ENCODE results near the gene KLHL29. TPM values are rescaled to one million over a fixed set of nuclear protein-coding genes. Genes with fewer than 3 reads are reported as not detected.

KLHL29 gene
- total and polyA plus RNA-seq, 4 donors = 0.29 to 2.3 (median 0.68) TPM

- Histone ChIP-seq H3K36me3 (ENCODE audit: control insufficient read depth in 4 of 4, insufficient read depth in 3 of 4, low read depth in 1 of 4, low read length in 3 of 4) (no peaks in the 10 kb centered on the region), H3K9ac (ENCODE audit: low read depth in 1 of 2, low read length in 2 of 2) (no peak overlapping the region), H3K4me3 (ENCODE audit: low read depth in 1 of 3, low read length in 3 of 3) (no peak overlapping the region), H3K27me3 (ENCODE audit: control insufficient read depth in 4 of 4, insufficient read depth in 4 of 4, low read length in 3 of 4) (no peaks in the 10 kb centered on the region), H3K4me1 (ENCODE audit: control insufficient read depth in 4 of 4, insufficient read depth in 4 of 4, low read length in 3 of 4) (peaks cover 0 to 2% (median 0%) of the 10 kb centered on the region in 4 donors), H3K27ac (ENCODE audit: low read depth in 1 of 2, low read length in 2 of 2) (no peak overlapping the region), H3K9me3 (ENCODE audit: control insufficient read depth in 4 of 4, low read length in 3 of 4) (no peaks in the 10 kb centered on the region)
- TF ChIP-seq, protein P1, sequence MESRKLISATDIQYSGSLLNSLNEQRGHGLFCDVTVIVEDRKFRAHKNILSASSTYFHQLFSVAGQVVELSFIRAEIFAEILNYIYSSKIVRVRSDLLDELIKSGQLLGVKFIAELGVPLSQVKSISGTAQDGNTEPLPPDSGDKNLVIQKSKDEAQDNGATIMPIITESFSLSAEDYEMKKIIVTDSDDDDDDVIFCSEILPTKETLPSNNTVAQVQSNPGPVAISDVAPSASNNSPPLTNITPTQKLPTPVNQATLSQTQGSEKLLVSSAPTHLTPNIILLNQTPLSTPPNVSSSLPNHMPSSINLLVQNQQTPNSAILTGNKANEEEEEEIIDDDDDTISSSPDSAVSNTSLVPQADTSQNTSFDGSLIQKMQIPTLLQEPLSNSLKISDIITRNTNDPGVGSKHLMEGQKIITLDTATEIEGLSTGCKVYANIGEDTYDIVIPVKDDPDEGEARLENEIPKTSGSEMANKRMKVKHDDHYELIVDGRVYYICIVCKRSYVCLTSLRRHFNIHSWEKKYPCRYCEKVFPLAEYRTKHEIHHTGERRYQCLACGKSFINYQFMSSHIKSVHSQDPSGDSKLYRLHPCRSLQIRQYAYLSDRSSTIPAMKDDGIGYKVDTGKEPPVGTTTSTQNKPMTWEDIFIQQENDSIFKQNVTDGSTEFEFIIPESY (IDR thresholded peaks at IDR 0.05) = no peak
- TF ChIP-seq, protein P2, sequence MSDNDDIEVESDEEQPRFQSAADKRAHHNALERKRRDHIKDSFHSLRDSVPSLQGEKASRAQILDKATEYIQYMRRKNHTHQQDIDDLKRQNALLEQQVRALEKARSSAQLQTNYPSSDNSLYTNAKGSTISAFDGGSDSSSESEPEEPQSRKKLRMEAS (IDR thresholded peaks at IDR 0.05) = no peak
- TF ChIP-seq FOXA2 (IDR thresholded peaks at IDR 0.05) (no peak), CTCF (IDR thresholded peaks at IDR 0.05; ENCODE audit: low read depth, low read length, missing input control) (no peak), HNF4G (IDR thresholded peaks at IDR 0.05) (no peak), RXRA (IDR thresholded peaks at IDR 0.05) (no peak)
- DNase-seq (ENCODE audit: low spot score) = no peak
- WGBS = 94% methylated on average over 28 of the region's 28 CpGs
Measured at GRCh38 chr2:23692851-23693605, 308.0 kb downstream of the KLHL29 start.

GRCh38 chr2:23693606-23693951 lies 308.6 kb downstream of the KLHL29 start:
- Histone ChIP-seq H3K9ac (ENCODE audit: low read depth in 1 of 2, low read length in 2 of 2) (no peak overlapping the region), H3K36me3 (ENCODE audit: control insufficient read depth in 4 of 4, insufficient read depth in 3 of 4, low read depth in 1 of 4, low read length in 3 of 4) (no peaks in the 10 kb centered on the region), H3K4me1 (ENCODE audit: control insufficient read depth in 4 of 4, insufficient read depth in 4 of 4, low read length in 3 of 4) (peaks cover 0 to 2% (median 0%) of the 10 kb centered on the region in 4 donors), H3K27ac (ENCODE audit: low read depth in 1 of 2, low read length in 2 of 2) (no peak overlapping the region), H3K9me3 (ENCODE audit: control insufficient read depth in 4 of 4, low read length in 3 of 4) (no peaks in the 10 kb centered on the region), H3K27me3 (ENCODE audit: control insufficient read depth in 4 of 4, insufficient read depth in 4 of 4, low read length in 3 of 4) (no peaks in the 10 kb centered on the region), H3K4me3 (ENCODE audit: low read depth in 1 of 3, low read length in 3 of 3) (no peak overlapping the region)
- TF ChIP-seq ATF3 (IDR thresholded peaks at IDR 0.05) (no peak), EGR1 (IDR thresholded peaks at IDR 0.05; ENCODE audit: low read depth in 2 of 2) (no peak), GABPA (IDR thresholded peaks at IDR 0.05 in 1 of 2, conservative IDR thresholded peaks at IDR 0.05 in 1 of 2) (no peak), RXRA (IDR thresholded peaks at IDR 0.05) (no peak), HNF4A (conservative IDR thresholded peaks at IDR 0.05) (no peak), FOXA1 (IDR thresholded peaks at IDR 0.05) (no peak), RAD21 (IDR thresholded peaks at IDR 0.05) (no peak), FOXA2 (IDR thresholded peaks at IDR 0.05) (no peak), SP1 (IDR thresholded peaks at IDR 0.05) (no peak), YY1 (IDR thresholded peaks at IDR 0.05) (no peak)
- TF ChIP-seq, protein P2 (IDR thresholded peaks at IDR 0.05) = no peak
- TF ChIP-seq, protein P3, sequence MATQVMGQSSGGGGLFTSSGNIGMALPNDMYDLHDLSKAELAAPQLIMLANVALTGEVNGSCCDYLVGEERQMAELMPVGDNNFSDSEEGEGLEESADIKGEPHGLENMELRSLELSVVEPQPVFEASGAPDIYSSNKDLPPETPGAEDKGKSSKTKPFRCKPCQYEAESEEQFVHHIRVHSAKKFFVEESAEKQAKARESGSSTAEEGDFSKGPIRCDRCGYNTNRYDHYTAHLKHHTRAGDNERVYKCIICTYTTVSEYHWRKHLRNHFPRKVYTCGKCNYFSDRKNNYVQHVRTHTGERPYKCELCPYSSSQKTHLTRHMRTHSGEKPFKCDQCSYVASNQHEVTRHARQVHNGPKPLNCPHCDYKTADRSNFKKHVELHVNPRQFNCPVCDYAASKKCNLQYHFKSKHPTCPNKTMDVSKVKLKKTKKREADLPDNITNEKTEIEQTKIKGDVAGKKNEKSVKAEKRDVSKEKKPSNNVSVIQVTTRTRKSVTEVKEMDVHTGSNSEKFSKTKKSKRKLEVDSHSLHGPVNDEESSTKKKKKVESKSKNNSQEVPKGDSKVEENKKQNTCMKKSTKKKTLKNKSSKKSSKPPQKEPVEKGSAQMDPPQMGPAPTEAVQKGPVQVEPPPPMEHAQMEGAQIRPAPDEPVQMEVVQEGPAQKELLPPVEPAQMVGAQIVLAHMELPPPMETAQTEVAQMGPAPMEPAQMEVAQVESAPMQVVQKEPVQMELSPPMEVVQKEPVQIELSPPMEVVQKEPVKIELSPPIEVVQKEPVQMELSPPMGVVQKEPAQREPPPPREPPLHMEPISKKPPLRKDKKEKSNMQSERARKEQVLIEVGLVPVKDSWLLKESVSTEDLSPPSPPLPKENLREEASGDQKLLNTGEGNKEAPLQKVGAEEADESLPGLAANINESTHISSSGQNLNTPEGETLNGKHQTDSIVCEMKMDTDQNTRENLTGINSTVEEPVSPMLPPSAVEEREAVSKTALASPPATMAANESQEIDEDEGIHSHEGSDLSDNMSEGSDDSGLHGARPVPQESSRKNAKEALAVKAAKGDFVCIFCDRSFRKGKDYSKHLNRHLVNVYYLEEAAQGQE (IDR thresholded peaks at IDR 0.05) = no peak
- TF ChIP-seq, protein P1 (IDR thresholded peaks at IDR 0.05) = no peak
- DNase-seq (ENCODE audit: low spot score) = no peak
- WGBS = 96% methylated on average over 5 of the region's 5 CpGs

Measured in liver (tissue), 9 donors.